ENCODE results near the gene MEIOSIN. TPM values are rescaled to one million over a fixed set of nuclear protein-coding genes. Genes with fewer than 3 reads are reported as not detected.

MEIOSIN gene
- total and polyA plus RNA-seq, 9 of the 15 experiments (the other 6 are each of a cell fraction or from before 2014, with no cell fraction given) = 0.06 to 2.0 (median 0.76) TPM

DNA sequence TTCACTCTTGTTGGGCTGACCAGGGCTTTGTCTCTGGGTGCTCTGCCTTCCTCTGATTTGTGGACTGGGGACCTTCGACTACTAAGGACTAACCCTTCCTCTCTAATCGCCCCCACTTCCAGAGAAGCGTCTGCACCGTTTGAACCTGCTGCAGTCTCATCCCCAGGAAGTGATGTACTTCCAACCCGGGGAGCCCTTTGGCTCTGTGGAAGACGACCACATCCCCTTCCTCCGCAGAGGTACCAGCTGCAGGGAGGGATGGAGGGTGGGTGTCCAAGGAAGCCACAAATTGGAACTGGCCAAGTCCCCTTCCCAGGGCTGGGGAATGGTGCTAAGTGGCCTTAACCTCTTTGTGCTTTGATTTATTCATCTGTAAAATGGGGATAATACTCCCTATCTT lies 31.6 kb upstream of the MEIOSIN start:
- Histone ChIP-seq H3K27ac (ENCODE audit: extremely low read depth, low read depth, low read length) (no peak overlapping the region), H4K20me1 (replicated peaks; ENCODE audit: control insufficient read depth, insufficient read depth, low read length) (no peaks in the 10 kb centered on the region), H3K9me3 (replicated peaks; ENCODE audit: control insufficient read depth, insufficient read depth, low read depth, low read length) (no peaks in the 10 kb centered on the region), H3K4me1 (replicated peaks in 1 of 2; ENCODE audit: control insufficient read depth in 2 of 2, insufficient read depth in 2 of 2, low read length in 2 of 2) (peaks cover 0 to 4% of the 10 kb centered on the region in 2 experiments; a peak in 2 of 5 replicates), H3K4me2 (ENCODE audit: insufficient read depth, low read length) (no peak overlapping the region), H3K36me3 (ENCODE audit: control insufficient read depth, insufficient read depth, low read length) (peaks cover 41% of the 10 kb centered on the region; the same call in 2 of the 3 replicates), H3K9me1 (ENCODE audit: control insufficient read depth, insufficient read depth, low read length) (no peaks in the 10 kb centered on the region), H3K79me2 (ENCODE audit: control insufficient read depth, insufficient read depth, low read length) (no peaks in the 10 kb centered on the region; the same call in 2 of the 3 replicates), H3K9ac (ENCODE audit: insufficient read depth in 1 of 2, low read depth in 2 of 2, low read length in 2 of 2) (no peak overlapping the region), H2AFZ (ENCODE audit: low read depth, low read length) (no peak overlapping the region), H3K27me3 (ENCODE audit: control insufficient read depth in 2 of 2, insufficient read depth in 2 of 2, low read length in 2 of 2) (no peaks in the 10 kb centered on the region), H3K4me3 (no peak overlapping the region)
- no TSS peak for BruUV-seq (replicated peaks)
- intact Hi-C loops (cut with micrococcal nuclease) = no loop called here
- CTCF ChIA-PET (ENCODE audit: low intra/inter-chr PET ratio) = no interaction called here
- WGBS (ENCODE audit: insufficient coverage, low coverage, missing lambda C conversion rate) = 70% methylated on average over 5 of the region's 7 CpGs
- POLR2A ChIA-PET = interaction anchor here (1.0 to 6.0 kb wide), 5 partner anchors 10 to 23 kb away, joined by 3 to 46 read pairs (median 5); partner anchors contain the start of gene SNRPD2
- no peak for TF ChIP-seq MED1 (CRISPR knock-in tag; IDR thresholded peaks at IDR 0.05; ENCODE audit: borderline replicate concordance)
- TF ChIP-seq ZSCAN29 (IDR thresholded peaks at IDR 0.05) = no peak
- TF ChIP-seq, protein P1, sequence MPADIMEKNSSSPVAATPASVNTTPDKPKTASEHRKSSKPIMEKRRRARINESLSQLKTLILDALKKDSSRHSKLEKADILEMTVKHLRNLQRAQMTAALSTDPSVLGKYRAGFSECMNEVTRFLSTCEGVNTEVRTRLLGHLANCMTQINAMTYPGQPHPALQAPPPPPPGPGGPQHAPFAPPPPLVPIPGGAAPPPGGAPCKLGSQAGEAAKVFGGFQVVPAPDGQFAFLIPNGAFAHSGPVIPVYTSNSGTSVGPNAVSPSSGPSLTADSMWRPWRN (IDR thresholded peaks at IDR 0.05; ENCODE audit: low read depth) = no peak
- TF ChIP-seq GTF2A2 (tag; IDR thresholded peaks at IDR 0.05) = no peak
- TF ChIP-seq, protein P2, sequence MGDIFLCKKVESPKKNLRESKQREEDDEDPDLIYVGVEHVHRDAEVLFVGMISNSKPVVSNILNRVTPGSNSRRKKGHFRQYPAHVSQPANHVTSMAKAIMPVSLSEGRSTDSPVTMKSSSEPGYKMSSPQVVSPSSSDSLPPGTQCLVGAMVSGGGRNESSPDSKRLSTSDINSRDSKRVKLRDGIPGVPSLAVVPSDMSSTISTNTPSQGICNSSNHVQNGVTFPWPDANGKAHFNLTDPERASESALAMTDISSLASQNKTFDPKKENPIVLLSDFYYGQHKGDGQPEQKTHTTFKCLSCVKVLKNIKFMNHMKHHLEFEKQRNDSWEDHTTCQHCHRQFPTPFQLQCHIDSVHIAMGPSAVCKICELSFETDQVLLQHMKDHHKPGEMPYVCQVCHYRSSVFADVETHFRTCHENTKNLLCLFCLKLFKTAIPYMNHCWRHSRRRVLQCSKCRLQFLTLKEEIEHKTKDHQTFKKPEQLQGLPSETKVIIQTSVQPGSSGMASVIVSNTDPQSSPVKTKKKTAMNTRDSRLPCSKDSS (IDR thresholded peaks at IDR 0.05; ENCODE audit: low read depth, partially characterized antibody) = no peak
- no peak for TF ChIP-seq ATF7 (IDR thresholded peaks at IDR 0.05)
- TF ChIP-seq NEUROD1 (IDR thresholded peaks at IDR 0.05; ENCODE audit: borderline replicate concordance, low read depth, low read length, partially characterized antibody) = no peak
- no peak for ATAC-seq
- in situ Hi-C loops (cut with MboI) = no loop called here
- no peak for FAIRE-seq
- no peak for DNase-seq (ENCODE audit: extremely low read depth in 1 of 4, low spot score in 3 of 4)
